ENCODE measurements around the gene GLIPR1L2.

GLIPR1L2 gene

GRCh38 chr12:75479963-75480461 lies 89.1 kb downstream of the GLIPR1L2 start:
- no peak for DNase-seq

- DNase-seq: peak; percentile 89
Measured at GRCh38 chr12:75480469-75480949, 89.6 kb downstream of the GLIPR1L2 start, which contains the start of gene GLIPR1. Gene GLIPR1, plus strand, starts transcription at chr12:75480755. Its CDS starts 126 bp downstream, at chr12:75480881.

GRCh38 chr12:75481013-75481705 lies 90.3 kb downstream of the GLIPR1L2 start:
- DNase-seq: no peak

GRCh38 chr12:75481774-75482173 lies 90.9 kb downstream of the GLIPR1L2 start:
- no peak for DNase-seq

Measured in activated effector memory CD4-positive, alpha-beta T cell treated with anti-CD3 and anti-CD28 coated beads, Interleukin-2, amount 50 U/mL, for 16 hours (primary cell).